D721Med (cell line): ENCODE data around the gene PDCD6IP.

Experiments used
- DNase-seq: peaks from one replicate; pipeline ENCODE4 v3.0.0; 2011; ENCODE audit warnings: low spot score; ENCODE audit not compliant: insufficient read length
- FAIRE-seq: peaks from 2 replicates; lab custom pipeline; 2011; peaks lifted over from hg19 to GRCh38; lab: Jason Lieb, UNC
- TF ChIP-seq, protein P1 (sequence below): IDR thresholded peaks from 2 replicates; pipeline ENCODE4 v1.5.1; 2012; ENCODE audit warnings: mild to moderate bottlenecking, control low read depth; ENCODE audit not compliant: insufficient read depth; ENCODE audit errors: missing control alignments

The PDCD6IP gene

DNA sequence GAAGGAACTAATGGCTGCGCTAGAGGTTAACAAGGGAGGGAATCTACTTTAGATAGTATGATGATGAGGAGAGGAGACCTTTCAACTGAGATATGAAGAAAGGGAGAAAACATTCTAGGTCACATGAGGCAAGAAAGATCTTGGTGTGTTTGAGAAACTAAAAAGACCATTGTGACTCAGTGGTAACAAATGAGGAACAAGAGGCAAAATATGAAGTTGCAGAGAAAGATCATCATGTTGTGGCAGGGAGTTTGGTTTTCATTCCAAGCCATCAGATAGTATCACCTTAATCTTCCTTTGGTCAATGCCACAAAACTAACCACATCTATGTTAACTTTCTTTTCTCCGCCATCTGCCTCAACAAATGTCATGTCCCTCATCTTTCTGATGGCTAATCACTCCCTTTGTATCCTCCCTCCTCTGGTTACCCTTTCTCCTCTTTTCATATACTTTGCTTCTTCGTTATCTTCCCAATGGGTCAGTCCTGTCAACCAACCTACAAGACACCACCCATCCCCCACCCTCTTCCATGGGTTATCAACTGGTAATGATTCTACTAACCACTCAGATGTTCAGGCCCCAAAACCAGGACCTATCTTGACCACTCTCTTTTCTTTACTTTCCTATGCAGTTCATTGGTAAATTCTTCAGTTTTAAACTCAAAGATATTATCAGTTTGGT is 2.4 kb upstream of the PDCD6IP start:
- FAIRE-seq, result no peak
- TF ChIP-seq, protein P1, sequence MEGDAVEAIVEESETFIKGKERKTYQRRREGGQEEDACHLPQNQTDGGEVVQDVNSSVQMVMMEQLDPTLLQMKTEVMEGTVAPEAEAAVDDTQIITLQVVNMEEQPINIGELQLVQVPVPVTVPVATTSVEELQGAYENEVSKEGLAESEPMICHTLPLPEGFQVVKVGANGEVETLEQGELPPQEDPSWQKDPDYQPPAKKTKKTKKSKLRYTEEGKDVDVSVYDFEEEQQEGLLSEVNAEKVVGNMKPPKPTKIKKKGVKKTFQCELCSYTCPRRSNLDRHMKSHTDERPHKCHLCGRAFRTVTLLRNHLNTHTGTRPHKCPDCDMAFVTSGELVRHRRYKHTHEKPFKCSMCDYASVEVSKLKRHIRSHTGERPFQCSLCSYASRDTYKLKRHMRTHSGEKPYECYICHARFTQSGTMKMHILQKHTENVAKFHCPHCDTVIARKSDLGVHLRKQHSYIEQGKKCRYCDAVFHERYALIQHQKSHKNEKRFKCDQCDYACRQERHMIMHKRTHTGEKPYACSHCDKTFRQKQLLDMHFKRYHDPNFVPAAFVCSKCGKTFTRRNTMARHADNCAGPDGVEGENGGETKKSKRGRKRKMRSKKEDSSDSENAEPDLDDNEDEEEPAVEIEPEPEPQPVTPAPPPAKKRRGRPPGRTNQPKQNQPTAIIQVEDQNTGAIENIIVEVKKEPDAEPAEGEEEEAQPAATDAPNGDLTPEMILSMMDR, result no peak
- no peak for DNase-seq

DNA sequence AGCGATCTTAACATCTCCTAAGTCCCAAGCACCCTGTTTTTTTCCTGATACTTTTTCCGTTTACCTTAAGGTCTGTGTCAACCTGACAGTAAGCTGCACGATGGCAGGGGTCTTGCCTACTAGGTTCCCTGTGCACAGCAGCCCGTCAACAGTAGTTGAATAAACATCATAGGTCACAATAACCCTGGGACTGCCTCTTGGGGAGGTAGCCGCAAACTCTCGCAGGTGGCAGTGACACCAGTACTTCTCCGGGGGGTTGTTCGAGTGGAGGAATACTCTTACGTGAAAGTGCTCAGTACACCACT is 365 bp upstream of the PDCD6IP start:
- TF ChIP-seq, protein P1, result no peak
- DNase-seq (no peak), FAIRE-seq (no peak)

DNA sequence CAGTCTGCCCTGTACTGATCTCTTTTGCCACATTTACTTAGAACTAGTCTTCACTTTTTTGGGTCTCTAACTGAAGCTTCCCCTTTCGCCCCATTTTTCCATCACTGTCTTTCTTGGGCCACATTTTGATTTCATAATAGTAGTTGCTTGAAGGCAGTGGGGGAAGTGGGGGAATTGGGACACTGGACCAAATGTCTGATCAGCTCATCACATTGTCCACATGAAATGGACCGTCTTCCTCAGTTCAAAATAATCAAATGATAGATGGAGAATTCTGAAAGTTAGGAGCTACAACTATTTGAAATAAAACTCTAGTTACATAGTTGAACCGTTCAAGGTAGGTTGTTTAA is 747 bp downstream of the PDCD6IP start:
- TF ChIP-seq, protein P1, result no peak
- FAIRE-seq (no peak), DNase-seq (no peak)

DNA sequence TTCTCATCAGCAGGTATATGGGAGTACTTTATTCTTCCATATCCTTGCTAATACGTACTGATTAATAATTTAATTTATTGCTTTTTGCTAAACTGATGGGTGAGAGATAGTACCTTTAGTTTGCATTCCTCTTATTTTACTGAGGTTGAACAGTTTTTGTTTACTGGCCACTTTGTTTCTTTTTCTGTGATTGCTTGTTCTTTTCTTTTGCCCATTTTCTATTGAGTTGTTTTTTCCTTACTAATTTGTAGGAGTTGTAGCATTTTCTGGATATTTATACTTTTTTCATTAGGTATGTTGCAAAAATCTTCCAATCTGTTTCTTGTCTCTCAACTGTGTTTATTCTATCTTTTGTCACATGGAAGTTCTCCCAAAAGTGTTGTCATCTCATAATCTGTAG is 4.8 kb downstream of the PDCD6IP start:
- no peak for FAIRE-seq
- TF ChIP-seq, protein P1, result no peak
- no peak for DNase-seq

DNA sequence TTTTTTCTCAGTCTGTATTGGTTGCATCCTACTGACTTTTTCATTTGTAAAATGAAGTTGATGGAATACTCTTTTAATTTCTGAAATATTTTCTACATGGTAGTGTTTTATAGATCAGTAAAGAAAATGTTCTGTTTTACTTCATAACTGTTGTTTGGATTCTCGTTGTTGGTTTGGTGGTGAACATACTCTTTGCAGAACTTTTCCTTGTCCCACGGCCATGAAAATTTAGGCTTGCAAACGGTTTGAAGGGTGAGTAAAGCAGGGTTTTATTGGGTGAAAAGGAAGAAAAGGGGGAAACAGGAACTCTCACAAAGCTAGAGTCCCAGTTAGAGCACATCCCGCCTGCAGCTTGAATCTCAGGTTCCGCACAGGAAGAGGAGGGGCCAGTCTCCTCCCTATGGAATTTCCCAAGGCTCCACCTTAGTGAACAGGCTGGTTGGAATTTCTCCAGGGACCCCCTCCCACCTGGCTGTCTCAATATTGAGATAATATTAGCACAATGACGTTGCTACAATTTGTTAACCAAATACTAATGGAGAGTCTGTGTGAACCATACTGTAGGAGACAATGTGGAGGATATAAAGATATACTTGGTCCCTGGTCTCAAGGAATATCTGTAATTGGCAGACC is 5.6 kb downstream of the PDCD6IP start:
- TF ChIP-seq, protein P1, result no peak
- DNase-seq (no peak), FAIRE-seq (no peak)

DNA sequence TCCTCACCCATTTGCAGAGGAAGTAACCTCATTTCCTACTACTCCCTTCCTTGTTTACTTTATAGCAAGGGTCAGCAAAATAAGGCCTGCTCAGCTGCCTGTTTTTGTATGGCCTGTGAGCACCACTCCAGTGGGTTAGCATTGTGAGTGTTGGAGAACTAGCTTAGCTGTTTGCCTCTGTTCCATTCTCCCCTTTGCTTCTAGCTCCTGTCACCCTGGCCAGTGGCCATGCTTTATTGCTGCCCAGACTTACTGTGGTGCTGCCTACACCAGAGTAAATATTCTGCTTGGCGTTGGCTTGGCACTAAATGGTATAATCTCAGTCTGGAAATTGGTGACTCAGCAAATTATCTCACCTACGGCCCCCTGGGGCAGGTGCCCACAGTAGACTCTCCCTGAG is 8.8 kb downstream of the PDCD6IP start:
- TF ChIP-seq, protein P1, result no peak
- FAIRE-seq (no peak), DNase-seq (no peak)

DNA sequence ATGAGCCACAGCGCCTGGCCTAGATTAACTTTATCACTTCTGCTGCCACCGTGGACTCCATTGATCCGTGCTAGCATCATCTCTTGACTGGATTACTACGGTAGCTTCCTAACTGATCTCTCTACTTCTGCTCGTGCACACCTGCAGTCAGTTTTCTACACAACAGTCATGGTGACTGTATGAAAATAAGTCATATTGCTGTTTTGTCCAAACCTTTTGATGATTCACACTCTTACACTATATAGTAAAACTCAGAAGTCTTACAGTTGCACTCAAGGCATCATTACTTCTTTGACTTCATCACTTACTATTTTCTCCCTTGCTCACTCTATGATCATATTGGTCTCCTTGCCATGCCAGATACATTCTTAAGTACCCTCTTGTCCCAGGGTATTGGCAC is 10.1 kb downstream of the PDCD6IP start:
- no peak for DNase-seq
- TF ChIP-seq, protein P1, result no peak
- FAIRE-seq, result no peak
